Stromal cell of bone marrow (primary cell): ENCODE data around the gene SLC5A2.

ENCODE experiments used
- DNase-seq: peaks from one replicate; pipeline ENCODE4 v3.0.0-alpha.2; 2012; ENCODE audit warnings: low read depth

Gene SLC5A2

DNA sequence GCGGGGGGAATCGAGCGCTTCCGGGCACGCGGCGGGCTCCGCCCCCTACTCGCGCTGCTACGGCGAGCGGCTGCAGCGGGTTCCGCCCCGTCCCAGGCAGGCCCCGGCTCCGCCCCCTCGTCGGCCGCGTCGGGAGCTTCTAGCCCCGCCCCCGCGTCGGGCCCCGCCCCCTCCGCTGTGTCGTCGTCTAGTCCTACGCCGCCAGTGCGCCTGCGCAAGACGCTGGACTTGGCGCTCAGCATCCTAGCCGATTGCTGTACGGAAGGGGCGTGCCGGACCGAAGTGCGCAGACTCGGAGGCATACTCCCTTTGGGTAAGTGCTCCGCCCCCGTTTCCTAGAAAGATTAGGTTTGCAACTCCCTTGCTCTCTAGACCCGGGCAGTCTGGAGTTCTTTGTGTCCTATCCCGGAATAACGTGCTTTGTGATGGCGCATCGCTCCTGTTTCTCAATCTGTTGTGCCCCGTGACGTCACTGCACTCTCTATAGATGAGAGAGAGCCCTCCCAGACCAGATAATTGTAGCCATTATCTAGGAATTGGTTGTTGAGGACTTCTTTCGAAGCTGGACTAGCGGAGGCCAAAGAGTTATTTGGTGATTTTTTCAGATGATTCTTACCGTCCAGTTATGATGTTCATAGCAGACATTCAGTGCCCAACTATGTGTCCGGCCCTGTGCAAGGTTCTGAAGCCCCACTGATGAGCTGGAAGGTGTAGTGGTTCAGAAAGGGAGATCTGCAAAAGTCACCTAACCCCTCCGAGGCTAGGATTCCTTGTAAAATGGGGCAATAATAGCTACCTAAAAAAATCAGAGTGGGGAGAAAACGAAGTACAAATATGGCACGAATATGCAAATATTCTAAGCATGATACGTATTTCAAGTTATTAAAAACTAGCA lies 23.0 kb upstream of the SLC5A2 start:
- DNase-seq, result peak; percentile 97

DNA sequence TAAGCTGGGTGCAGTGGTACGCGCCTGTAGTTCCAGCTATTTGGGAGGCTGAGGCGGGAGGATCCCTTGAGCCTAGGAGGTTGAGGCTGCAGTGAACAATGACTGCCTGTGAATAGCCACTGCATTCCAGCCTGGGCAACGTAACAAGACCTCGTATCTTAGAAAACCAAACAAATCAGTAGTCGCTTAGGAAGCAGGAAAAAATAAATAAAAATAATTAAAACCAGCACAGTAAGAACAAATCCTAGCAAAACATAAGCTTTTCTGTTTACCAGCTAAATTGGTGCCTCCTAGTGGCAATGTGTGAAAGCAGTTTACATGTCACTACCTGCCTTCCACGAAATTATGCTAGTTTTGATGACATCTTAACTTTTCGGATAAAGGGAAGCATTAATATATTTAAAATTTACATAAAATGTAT lies 22.3 kb upstream of the SLC5A2 start:
- DNase-seq, result no peak

DNA sequence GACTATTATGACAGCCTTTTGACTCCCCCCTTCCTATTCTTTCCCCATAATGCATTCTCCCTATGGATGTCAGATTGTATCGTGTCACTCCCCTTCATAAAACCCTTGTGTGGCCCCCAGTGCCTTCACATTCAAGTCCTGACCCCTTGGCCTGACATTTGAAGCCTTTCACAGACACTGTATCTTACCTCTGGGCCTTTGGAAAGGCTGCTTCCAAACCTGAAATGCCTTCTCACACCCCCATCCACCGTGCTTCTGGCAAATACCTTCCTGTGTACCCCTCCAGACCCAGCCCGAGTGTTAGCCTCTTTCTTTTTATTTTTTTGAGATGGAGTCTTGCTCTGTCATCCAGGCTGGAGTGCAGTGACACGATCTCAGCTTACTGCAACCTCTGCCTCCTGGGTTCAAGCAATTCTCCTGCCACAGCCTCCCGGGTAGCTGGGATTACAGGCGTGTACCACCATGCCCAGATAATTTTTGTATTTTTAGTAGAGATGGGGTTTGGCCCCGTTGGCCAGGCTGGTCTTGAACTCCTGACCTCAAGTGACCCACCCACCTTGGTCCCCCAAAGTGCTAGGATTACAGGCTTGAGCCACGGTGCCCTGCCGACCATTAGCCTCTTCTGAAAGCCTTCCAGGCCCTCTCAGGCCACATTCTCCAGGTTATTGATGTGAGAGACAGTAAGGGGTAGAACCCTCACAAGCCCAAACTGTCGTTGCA lies 21.6 kb upstream of the SLC5A2 start:
- DNase-seq, result no peak

DNA sequence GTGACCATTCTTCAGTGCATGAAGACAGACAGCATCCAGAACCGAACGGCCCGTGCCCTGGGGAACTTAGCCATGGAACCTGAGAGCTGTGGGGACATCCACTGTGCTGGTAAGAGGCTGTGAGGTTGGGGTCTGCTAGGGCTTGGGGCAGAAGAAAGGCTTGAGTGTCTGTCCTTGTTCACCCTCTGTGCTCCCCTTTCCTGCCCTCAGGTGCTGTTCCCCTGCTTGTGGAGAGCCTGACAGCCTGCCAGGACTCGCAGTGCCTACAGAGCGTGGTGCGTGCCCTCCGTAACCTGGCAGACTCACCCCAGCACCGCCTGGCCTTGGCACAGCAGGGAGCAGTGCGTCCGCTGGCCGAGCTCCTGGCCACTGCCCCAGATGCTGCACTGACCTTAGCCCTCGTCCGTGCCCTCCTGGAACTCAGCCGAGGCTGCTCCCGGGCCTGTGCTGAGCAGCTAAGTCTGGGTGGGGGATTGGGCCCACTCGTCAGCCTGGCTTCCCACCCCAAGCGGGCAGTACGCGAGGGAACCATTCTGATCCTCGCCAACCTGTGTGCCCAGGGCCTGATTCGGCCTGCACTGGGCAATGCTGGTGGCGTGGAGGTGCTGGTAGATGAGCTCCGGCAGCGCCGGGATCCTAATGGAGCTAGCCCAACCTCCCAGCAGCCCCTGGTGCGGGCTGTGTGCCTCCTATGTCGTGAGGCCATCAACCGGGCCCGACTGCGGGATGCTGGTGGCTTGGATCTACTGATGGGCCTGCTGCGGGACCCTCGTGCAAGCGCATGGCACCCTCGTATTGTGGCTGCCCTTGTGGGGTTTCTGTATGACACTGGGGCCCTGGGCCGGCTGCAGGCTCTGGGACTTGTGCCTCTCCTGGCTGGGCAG lies 20.8 kb upstream of the SLC5A2 start:
- DNase-seq, result no peak

DNA sequence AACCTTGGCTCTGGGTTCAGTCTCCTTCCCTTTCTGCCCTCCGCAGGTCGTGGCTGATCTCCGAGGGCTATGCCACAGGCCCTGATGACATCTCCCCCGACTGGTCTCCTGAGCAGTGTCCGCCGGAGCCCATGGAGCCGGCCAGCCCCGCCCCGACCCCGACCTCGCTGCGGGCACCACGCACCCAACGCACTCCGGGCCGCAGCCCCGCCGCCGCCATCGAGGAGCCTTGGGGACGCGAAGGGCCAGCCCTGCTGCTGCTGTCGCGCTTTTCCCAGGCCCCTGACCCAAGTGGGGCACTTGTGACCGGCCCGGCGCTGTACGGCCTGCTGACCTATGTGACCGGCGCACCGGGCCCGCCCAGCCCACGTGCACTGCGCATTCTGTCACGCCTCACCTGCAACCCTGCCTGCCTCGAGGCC lies 18.6 kb upstream of the SLC5A2 start:
- no peak for DNase-seq

DNA sequence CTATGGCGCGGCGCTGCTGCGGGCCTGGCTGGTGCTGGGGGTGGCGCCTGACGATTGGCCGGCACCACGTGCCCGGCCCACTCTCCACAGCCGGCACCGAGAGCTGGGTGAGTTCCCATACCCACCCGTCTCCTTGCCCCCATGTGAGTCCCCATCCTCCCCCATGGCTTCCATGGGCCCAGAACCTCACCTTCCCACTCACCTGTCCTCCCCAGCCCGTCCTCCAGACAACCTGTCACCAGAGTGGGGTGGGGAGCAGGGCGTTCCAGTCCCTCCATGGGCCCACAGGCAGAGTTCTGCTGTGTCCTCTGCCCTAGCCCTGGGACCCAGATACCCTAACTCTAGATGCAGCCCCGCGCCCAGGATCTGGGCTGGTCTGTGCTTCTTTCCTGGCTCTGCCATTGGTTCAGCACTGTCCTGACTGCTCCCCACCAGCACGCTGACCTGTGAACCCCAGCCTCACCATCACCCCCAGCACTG lies 18.1 kb upstream of the SLC5A2 start:
- no peak for DNase-seq

DNA sequence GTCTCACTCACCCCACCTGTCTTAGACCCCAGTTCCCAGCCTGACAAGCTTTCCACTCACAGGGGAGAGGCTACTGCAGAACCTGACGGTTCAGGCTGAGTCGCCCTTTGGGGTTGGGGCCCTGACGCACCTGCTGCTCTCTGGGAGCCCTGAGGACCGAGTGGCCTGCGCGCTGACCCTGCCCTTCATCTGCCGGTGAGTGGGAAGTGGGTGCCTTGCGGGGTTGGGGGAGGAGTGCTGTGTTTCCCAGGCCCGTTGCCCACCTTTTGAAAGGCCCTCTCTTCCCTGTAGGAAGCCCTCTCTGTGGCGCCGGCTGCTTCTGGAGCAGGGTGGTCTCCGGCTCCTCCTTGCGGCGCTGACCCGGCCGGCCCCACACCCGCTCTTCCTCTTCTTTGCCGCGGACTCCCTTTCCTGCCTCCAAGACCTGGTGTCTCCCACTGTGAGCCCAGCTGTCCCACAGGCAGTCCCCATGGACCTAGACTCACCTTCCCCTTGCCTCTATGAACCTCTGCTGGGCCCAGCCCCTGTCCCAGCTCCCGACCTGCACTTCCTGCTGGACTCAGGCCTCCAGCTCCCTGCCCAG lies 17.0 kb upstream of the SLC5A2 start:
- DNase-seq, result no peak

DNA sequence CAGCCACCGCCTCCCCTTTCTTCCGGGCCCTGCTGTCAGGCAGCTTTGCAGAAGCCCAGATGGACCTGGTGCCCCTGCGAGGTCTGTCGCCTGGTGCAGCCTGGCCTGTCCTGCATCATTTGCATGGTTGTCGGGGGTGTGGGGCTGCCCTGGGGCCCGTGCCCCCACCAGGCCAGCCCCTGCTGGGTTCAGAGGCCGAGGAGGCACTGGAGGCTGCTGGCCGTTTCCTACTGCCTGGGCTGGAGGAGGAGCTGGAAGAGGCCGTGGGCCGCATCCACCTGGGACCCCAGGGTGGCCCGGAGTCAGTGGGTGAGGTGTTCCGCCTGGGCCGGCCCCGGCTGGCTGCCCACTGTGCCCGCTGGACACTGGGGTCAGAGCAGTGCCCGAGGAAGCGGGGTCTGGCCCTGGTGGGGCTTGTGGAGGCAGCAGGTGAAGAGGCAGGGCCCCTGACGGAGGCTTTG lies 16.5 kb upstream of the SLC5A2 start:
- no peak for DNase-seq

DNA sequence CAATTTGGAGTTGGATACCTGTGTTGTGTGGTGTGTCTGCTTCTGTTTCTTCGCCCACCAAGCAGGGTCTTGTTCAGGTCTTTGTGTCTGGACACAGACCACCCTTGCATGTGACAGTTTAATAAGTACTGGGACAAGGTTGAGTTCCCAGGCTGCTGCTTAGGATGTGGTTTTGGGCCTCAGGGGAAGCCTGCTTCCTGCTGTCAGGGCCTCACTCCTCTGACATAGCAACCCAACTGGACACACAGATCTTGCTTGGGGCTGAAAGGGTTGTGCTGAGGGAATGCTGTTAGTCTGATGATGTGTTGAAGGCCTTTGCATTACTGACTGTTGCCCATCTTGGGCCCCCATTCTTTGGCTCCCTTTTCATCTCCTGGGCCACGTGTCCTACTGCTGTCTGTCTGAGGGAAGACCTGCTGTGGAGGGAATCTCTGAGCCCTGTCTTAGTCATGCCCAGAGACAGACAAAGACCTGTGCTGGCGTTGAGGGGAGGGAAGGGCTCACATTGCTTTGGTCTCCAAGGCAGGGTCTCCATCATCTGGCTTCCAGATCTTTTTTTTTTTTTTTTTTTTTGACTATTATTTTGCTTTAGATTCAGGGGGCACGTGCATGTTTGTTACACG lies 15.7 kb upstream of the SLC5A2 start:
- no peak for DNase-seq

DNA sequence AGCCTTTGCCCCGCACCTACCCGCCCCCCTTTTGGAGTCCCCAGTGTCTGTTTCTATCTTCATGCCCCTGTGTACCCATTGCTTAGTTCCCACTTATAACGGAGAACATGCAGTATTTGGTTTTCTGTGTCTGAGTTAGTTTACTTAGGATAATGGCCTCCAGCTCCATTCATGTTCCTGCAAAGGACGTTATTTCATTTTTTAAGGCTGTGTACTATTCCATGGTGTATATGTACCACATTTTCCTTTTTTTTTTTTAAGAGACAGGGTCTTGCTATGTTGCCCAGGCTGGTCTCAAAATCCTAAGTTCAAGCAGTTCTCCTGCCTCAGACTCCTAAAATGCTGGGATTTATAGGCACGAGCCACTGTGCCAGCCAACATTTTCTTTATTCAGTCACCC lies 15.1 kb upstream of the SLC5A2 start:
- no peak for DNase-seq

DNA sequence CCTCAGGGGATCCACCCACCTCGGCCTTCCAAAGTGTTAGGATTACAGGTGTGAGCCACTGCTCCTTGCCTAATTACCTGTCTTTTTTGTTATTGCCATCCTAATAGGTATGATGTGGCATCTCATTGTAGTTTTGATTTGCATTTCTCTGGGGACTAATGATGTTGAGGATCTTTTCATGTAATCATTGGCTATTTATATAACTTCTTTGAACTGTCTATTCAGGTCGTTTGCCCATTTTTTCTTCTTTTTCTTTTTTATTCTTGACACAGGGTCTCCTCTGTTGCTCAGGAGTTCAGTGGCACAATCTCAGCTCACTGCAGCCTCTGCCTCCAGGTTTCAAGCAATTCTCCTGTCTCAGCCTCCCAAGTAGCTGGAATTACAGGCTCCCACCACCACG lies 12.3 kb upstream of the SLC5A2 start:
- DNase-seq, result no peak

DNA sequence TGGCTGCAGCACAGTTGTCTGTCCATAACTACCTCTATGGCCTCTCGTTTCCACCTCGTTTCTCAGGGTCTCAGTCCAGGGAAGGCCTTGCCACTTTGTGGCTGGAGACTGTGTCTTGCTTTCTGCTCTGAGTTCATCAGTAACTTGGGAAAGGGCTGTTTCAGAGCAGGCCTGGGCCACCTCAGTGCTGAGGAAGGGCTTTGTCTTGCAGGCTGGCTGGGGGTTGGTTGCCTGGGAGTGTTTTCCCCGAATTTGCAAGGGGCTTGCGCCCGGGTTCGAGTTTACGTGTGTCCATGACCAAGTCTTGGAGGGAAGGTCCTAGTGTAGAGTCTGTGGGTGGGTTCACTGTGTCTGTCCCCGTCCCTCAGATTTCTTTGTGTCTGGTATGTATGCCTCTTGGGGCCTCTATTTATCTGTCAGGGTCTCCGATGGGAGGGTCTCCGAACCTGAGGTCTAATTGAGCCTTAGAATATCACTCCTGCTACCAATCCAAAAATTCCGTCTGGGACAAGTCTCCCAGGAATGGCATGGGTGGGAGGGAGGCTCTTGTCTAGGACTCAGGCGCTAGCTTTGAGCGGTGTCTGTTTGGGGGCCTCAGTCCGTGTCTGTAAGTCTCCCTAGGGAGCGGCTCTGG lies 11.6 kb upstream of the SLC5A2 start:
- DNase-seq, result no peak

DNA sequence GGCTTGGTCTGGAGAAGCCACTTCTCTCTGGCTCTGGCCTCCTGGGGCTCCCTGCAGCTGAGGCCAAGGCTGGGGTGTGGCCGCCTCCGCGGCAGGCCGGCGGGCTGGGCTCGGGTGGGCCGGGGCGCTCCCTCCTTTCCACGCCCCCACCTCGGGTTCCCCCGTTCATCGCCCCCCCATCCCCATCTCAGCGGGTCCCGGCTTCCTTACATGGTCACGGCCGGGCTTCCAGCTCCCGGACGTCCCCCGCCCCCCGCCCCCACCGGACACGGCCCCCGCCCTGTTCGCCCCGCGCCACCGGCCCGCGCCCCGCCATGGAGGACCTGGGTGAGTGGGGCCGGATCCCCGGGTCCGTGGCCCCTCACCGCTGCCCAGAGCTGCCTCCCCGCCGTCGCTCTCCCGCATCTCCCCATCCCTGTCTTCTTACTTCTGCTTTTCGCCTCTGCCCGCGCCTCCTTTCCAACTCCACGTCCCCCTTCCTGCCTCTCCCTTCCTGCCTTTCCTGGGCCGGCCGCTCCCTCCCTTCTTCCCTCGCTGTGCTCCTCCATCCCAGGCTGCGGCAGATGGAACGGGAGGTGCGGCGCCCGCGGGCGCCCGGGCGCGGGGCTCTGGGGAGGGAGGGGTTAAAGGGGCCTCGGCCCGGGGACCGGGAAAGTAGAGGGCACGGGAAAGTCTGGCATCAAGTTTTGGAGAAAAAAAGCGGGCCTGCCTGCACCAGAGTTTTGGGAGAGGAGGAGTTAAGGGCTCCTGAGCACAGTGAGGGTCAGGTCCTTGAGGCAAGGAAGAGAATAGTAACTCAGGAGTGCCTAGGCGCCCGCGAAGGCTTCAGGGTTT lies 10.8 kb upstream of the SLC5A2 start, which contains the start of gene TGFB1I1:
TSS of gene TGFB1I1 (plus strand) at position 278 of the 834 bp plus-strand sequence. CDS start at position 315, 37 bp downstream.
- DNase-seq, result peak; percentile 45

DNA sequence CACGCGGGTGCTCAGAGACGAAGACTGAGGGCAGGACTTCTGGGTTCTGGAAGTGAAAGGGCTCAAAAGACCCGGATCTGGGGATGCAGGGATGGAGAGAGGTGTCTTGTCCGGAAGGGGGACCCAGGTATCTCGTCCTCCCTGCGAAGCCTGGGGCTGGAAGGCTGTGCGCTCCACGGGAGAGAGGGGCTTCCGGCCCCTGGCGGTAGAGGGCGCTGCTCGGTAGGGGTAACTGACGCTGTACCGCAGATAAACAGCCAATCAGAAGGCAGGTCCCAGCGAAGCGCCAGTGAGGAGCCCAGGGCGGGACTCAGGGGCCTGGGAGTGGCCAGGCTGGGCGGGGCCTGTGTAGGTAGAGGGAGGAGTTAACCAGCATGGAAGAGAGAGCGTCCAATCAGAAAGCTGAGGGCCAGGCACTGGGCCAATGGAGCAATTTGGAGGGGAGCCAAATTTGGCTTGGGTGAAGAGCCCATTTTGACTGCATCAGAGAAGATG lies 10.2 kb upstream of the SLC5A2 start:
- peak; percentile 84 for DNase-seq

DNA sequence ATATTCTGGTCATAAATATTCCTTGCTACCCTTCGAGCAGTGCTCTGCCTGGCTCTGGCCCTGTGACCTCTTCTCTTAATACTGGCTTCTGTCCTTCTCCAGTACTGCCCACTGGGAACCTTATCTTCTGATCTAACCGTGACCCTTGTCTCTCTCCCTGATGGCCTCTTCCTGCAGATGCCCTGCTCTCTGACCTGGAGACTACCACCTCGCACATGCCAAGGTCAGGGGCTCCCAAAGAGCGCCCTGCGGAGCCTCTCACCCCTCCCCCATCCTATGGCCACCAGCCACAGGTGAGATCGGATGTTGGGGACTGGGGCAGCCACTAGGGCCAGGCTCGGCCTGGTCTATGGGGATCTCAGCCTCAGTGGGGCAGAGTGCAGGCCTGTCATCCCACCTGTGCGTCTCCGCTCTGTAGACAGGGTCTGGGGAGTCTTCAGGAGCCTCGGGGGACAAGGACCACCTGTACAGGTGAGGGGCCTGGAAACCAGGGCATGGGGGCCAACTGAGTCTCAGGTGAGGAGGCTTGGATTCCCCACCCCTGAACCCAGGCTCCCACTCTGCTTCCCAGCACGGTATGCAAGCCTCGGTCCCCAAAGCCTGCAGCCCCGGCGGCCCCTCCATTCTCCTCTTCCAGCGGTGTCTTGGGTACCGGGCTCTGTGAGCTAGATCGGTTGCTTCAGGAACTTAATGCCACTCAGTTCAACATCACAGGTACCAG lies 9.5 kb upstream of the SLC5A2 start:
- no peak for DNase-seq

DNA sequence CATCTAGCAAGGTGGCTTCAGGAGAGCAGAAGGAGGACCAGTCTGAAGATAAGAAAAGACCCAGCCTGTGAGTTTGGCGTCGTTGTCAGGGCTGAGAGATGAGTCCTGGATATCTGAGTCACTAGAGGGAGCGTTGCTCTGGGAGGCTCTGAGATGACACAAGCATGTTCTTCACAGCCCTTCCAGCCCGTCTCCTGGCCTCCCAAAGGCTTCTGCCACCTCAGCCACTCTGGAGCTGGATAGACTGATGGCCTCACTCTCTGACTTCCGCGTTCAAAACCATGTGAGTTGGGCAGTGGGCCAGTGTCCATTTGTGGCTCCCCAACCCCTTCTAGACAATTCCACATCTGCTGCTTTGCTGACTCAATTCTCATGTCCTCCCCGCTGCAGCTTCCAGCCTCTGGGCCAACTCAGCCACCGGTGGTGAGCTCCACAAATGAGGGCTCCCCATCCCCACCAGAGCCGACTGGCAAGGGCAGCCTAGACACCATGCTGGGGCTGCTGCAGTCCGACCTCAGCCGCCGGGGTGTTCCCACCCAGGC lies 8.7 kb upstream of the SLC5A2 start:
- DNase-seq, result peak; percentile 78

DNA sequence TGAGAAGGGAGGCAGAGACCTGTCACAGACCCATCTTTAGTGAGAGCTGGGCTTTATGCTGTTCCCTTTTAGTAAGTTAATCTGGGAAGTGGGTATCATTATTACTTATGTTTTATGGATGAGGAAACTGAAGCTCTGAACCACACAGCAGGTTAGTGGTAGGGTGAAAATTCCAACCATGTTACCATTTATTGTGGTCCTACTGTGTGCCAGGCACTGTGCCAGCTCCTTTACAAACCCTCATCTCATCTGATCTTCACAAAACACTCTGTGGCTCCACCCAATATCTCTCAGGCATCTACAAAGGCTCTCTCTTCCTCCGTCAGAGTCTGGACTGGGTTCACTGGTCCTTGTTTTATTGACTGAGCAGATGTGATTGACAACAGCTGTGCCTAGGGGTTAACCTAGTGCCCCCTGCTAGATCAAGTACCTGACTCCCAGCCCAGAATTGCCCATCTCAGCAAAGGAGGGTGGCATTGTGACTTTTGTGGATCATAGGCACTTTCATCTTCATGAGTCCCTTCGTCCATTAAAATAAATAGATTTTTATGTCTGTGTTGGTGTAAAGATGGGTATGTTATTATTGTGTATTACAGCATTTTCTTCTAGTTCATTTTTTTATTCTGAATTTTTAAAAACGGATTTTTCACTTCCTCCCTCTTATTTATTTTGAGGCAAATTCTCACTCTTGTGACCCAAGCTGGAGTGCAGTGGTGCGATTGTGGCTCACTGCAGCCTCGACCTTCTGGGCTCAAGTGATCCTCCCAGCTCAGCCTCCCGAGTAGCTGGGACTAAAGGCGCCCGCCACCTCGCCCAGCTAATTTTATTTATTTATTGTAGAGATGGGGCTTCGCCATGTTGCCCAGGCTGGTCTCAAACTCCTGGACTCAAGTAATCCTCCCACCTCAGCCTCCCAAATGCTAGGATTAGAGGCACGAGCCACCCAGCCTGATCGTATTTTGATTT lies 7.9 kb upstream of the SLC5A2 start:
- no peak for DNase-seq
